HG03342 (cell line): ENCODE data around the gene ABCC4.

Source experiments
- ATAC-seq: cut with Tn5 transposase; IDR thresholded peaks from one replicate; pipeline ENCODE4 v1.9.1; 2021; ENCODE audit warnings: mild to moderate bottlenecking, moderate library complexity; ENCODE audit not compliant: unreplicated experiment

The ABCC4 gene

DNA sequence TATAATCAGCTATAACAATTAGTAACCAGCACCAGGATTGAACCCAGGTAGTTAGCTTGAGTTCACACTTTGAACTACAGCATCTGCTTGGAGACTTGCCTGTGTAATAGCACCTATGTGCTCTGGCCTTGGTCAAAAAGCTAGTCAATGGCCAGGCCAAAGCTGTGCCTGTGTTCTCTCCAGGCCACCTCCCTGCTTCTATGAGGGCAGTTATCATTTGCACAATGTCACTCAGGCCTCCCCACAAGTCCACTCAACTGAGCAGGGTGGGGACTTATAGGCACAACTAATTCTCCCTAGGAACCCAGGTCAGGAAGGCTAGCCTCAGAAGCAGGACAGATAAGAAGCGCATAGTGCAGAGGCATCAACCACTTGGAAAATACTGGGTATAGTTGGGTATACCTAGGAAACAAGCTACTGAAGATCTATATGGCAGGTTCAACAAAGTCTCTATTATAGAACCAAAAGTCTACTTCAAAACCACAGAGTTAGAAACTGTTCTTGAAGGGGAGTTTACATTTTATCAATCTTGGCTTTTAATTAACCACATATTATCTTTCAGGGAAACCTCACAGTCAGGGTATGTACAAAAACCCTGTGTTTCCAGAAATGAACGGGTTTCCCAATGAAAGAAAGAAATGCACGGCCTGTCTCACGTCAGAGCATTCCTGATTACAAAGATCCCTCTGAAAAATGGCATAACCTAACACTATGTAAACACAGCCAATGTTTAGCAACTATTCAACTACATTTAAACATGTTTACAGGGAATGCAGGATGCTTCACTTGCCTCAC is 140.9 kb downstream of the ABCC4 start:
- ATAC-seq: no peak

DNA sequence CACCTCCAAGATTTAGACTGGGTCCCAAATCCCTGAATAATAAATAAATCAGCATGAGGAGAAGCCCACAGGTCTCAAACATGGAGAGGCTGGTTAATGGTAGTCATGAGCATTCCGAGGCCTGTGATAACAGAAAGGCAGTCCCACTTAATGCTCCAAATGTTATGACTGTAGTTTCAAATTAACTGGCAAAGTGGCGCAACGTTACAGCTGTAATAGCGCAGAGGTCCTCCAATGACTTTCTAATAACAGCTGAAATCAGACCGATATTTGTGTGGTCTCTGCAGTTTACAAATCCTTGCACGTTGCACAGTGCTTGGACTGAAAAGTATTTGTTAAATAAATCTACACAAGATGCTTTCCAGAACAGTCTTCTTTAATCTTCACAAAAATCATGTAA is 141.8 kb downstream of the ABCC4 start:
- ATAC-seq: no peak

DNA sequence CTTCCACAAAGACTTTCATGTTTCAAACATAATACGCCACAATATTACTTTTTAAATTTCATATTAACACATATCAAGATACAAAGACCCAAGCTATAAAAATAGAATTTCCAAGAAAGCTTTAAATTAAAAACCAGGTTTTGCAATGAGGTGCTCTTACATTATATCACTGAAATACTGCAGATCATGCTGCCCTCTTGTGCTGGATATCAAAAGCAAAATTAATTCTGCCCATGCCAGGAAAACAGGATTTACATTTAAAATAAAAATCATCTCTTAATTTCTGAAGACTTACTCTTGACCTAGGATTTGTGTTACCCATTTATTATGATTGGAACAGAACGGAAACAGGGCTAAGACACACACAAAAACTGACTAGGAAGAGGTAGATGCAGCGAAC is 145.0 kb downstream of the ABCC4 start:
- ATAC-seq: no peak

DNA sequence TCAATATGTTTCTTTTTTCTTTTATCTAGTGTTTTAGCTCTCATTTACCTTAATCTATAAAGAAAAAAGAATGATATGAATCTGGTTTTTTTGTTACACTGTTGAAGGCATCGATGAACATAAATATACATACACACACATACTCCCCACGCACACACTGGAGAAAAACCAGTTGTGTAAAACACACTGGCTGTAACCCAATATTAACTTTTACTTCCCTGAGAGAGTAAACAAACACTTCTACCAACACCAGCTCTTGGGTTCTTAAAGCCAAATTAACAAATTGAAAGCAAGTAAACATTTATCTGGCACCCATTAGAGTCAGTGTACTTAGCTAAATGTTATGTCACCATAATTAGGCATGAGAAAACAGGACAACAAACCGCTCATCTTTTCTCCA is 145.7 kb downstream of the ABCC4 start:
- no peak for ATAC-seq

DNA sequence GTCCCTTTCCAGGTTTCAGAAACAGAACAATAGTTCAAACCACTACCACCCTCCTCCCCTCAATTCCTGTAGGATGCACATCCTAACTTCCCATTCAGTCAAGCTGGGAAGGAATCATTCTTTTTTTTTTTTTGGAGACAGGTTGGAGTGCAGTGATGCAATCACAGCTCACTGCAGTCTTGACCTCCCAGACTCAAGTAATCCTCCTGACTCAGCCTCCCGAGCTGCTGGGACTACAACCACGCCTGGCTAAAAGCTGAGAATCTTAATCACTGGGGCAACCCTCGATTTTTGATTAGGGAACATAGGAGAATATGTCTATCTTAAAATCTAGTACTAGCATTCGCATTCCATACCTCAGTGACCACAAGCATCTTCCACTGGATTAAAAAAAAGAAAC is 146.2 kb downstream of the ABCC4 start:
- no peak for ATAC-seq

DNA sequence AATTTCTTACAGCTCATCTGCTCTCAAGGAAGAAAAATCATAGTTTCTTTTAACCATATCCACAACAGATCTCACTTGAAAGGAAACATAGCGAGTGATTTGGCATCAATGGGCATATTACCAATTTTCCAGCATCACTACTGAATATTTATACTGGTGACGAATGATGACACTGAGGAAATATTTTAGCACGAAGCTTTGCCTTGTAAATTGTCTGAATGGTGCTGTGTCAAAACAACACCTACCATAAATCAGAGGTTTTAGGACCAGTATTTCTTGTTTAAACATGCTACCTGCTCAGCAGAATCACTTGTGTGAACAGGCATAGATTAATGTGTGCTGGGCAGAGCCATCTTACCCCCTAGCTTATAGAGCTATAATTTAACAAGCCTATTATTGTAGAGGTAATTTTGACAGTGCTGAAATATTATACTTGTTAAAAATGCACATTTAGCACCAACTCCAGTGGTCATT is 146.8 kb downstream of the ABCC4 start:
- no peak for ATAC-seq

DNA sequence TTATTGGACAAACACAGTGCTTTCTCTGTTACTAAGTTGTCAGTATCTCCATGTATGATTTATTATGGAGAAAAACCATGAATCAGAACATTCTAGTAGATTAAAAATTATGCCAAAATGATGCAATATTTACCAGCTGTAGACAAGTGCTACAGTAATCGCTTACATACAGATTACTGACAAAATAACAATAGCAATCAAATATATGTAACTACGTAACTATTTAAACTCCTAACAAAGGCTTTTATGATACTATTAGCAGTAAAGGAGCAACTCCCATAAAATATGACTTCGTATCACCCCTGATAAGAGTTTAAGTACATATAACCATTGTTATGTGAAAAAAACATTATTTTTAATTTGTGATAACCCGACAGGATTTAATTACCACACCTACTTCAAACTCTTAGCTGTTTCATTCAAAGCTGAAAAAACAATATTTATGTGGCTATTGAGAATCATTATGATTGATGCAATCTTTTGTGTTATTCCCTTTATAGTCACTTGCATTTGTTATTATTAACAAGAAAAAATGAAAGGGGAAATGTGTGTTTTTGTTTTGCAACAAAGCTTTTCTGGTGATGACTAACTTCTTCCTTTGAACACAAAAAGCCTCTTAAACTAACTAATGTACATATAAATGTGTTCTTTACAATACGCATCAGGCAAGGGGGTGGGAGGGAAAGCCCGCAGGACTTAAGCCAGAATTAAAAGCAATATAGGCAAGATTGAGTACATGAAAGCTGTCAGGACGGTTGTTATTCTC is 147.4 kb downstream of the ABCC4 start:
- ATAC-seq: no peak

DNA sequence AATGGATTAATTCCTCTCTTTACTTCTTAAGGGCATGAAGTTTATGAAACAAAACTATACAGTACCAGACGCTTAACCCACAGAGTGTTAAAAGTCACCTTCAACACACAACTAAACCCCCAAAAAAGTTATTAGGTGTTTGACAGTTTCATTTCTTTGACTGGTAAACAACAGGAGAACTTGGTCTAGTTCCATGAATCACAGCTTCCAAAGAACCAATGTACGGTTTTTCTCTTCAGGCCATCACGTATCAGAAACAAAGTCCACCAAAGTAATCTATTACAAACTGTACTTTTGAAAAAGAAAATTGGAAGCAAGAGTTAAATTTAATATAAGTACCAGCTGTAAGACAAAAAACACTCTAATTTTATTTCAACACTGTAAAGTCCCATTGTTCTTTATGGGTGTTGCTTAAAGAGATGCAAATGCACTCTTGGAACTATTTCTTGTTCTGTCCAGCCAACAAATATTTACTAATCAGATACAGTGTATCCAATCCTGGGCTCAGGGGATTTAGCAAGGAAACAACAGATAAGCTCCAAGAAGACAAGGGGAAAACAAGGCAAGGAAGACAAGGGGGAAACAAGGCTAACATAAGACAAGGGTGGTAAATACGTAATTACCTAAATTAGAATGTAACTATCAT is 149.2 kb downstream of the ABCC4 start:
- no peak for ATAC-seq

DNA sequence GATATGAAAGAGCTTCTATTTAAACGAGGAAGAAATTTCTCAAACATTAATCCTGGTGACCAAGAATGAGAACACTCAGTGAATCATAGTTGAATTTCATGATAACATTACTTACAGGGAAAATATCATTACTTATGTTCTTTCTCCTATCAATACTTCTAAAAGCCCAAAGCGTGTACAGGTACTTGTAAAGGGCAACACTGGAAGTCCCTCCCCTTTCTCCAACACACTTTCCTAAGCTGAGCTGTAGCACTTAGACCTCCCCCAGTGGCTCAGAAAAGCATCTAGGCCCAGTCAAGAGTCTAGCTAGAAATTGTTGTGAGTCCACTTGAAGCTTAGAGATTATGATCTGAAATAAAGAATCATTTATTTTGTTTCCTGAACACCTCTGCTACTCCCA is 150.7 kb downstream of the ABCC4 start:
- no peak for ATAC-seq

DNA sequence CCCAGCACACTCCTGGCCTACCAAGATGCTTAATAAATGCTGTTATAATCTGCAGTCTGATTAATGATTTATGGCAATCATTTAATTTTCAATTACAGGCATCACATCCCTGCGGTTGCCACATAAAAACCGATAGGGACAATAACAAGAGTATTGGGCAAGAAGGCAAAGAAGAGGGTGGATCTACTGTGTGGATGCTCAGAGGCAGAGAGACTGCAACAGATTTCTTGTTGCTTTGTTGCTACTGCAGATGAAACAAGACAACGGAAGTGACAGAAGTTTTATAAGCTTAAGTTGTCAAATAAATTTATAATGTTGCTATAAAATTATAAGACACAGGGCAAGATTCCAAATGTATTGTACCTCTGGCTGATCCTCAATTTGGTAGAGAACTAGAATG is 154.8 kb downstream of the ABCC4 start:
- no peak for ATAC-seq

DNA sequence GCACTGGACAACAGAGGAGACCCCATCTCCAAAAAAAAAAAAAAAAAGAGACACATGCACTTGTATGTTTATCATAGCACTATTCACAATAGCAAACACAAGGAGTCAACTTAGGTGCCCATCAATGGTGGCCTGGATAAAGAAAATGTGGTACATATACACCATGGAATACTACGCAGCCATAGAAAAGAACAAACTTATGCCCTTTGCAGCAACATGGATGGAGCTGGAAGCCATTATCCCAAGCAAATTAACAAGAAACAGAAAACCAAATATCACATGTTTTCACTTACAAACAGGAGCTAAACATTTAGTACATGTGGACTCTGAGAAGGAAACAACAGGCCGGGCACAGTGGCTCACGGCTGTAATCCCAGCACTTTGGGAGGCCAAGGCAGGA is 155.7 kb downstream of the ABCC4 start:
- no peak for ATAC-seq

DNA sequence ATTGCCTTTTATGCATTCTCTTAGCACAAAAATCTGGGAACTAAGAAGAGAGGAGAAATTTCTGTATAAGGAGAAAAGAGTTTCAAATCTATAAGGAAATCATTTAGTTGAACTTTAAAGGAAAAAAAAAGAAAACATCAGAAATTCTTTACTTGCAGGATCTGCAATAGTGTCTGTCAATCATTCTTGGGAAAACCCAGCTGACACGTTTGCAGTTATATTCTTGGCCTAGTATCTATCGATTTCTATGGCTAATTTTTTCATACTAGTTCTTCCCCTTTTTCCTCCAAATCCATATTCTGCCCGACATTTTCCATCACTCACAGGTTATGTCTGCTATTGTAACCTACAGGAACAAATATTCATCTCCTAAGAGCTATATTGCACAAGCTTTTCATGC is 160.7 kb downstream of the ABCC4 start:
- ATAC-seq: no peak

DNA sequence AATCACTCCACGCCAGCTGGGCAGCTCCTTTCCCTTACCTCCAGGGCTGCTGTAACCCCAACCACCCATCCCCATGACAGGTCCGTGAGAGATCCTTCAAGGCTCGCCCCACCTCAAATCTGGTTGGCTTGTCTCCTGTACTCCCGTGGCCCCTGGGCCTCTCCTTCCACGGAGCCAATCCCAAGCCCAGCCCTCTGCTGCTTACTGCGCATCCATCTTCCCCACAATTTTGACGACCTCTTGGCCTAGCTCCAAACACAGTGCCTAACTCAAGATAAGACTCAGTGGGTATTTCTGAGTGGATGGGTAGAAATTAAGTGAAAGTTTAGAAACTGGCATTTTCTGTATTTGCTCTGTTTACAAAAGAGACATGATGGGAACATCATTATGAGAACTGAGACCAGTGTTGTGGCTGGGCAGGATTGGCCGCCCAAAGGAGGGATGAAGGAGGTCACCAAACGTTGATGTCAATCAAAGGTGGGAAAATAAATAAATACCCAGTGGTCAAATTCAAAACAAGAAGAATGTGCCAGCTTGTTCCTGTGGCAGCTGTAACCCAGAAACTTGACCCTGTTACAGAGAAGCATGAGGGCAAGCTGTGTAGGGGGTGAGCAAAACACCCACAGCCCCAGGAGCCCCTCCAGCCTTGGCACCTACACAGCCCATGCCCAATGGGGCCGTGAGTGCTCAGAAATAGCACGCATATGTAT is 162.2 kb downstream of the ABCC4 start:
- no peak for ATAC-seq

DNA sequence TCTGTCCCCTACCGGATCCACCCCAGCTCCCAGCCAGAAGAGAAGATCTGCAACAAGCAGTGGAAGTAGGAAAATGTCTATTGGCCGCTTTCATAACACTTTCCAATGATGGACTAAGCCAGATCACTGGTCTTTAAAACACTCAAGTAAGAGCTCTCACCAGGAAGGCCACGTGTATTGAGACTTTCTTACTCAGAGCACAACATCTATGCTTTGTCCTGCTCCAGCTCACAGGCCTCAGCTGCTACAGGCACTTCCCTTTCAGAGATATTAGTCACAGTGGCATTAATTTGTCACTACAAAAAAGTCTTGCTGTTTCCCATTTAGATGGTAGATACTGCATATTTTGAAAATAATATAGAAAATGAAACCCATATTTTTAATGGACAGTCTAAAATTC is 164.2 kb downstream of the ABCC4 start:
- ATAC-seq: peak; percentile 84

DNA sequence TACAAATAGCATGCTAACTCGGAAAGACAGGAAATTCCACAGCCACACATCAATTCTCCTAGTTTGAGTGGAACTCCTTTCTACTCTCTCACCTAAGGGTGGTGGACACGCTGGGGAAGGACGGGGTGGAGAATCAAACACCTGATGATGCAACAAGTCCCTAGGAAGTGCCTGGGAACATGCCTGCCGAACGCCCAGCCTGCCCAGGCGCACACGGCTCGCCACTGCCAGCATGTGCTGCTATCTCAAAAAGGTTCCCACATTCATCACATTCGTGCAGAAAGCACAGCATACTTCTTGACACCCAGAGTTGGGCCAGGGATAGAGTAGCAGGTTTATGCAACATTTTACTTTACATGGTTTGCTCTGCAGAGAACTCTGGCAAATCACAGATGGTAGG is 164.6 kb downstream of the ABCC4 start:
- ATAC-seq: no peak

DNA sequence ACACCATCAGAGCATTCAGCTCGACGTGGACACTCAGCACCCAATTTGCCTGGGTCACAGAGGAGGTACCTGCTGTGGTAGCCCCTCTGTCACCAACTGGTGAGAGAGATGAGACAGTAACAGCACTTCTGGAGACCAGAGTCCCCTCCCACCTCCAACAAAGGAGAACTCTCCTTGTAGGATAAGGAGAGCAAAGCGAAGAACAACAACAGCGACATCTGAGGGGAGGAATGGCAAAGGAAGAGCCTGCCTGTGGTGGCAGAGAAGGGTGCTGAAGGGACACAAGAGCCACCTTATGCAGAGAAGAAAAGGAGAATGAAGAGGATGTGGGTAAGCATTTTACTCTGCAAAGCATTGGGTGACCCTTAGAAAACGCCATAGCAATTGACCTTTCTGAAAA is 167.8 kb downstream of the ABCC4 start:
- no peak for ATAC-seq

DNA sequence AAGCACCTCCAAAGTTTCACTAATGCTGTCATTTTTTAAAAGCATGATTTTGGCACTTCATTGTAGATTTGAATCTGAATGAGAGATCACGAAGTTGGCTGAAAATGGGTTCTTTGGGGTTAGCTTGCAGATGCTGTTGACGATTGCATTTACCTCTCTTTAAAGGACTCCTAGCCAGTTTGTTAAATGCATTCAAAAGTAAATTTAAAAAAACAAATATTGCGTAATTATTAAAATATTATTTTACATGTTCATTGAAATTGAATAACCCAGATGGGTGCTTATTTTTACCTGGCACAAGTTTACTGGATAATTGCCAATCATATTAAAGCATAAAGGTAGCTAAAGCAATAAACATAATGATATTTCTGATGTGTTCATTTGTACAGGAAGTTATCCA is 172.2 kb downstream of the ABCC4 start:
- no peak for ATAC-seq

DNA sequence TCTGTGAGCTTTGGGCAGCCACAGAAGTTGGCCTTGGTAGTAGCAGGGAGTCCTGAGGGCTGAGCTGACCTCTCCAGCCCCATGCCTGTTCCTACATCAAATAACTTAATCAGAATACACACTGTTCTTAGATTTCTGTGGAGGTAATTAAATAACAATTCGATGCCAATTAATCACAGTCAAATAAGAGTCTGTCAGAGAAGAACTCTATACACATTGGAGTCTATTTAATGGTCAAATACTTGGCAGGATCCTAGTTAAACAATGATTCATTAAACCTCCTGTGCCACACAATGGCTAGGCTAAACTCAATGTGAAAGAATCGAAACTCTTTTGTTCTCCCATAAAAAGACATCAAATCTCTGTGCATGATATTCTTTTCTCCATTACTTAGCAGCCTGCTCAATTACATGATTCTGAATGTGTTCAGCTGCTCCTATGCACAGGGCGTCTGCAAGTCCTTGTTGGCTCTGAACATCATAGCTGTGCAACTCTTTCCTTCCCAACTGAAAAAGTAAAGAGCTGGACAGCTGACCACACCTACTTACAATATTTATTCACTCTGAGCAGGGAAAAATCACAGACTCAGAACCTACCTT is 173.1 kb downstream of the ABCC4 start:
- no peak for ATAC-seq

DNA sequence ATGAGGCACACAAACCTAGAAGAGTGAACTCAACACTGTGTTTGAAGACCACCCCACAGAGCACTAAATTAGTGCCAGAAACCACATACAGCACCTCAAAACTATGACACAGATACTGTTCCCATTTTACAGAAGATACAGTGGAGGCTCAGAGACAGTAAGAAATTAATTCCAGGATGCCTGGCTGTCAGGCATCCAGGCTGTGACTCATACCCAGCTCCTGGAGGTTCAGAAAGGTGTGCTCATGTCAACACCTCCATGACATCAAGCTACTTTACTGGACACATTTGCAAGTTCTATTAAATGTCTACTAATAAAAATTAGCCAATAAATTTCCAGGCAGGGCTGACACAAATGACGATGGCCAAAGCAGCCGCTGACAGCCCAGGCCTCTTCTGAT is 176.3 kb downstream of the ABCC4 start:
- no peak for ATAC-seq

DNA sequence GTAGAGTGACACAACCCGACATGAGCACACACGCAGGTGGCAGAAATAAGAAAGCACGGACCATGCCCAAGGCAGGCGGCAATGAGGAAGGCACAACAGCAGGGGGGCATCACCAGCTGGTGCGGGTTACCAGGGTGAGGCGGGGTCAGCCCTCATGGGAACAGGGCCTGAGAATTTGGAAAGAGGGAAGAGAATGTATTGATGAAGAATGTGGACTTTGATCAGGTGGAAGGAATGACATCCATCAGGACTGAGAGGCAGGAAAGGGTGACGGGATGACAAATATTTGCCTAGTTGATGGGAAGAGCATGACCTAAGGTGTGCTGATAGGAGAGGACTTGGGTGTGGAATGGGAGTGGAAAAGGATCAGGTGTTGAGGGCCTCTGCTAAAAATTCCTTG is 177.5 kb downstream of the ABCC4 start:
- no peak for ATAC-seq

DNA sequence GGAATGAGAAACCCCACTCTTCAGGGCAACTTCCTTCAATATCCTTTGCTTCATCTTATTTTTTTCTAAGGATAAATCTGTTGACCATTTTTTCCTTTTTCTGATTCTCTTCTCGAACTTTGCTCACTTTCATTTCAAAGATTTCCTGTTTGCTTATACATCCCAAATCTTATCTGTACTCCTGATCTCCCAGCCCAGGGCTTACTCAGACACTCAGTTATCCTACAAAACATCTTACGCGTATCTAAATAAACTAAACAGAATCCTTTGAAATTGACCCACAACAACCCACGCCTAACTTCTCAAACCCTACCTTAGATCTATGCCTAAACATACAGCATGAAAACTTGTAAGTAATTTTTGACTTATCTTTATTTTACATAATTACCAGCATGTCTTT is 179.2 kb downstream of the ABCC4 start:
- ATAC-seq: no peak
